ENCODE data around the gene SCPEP1.

DNA sequence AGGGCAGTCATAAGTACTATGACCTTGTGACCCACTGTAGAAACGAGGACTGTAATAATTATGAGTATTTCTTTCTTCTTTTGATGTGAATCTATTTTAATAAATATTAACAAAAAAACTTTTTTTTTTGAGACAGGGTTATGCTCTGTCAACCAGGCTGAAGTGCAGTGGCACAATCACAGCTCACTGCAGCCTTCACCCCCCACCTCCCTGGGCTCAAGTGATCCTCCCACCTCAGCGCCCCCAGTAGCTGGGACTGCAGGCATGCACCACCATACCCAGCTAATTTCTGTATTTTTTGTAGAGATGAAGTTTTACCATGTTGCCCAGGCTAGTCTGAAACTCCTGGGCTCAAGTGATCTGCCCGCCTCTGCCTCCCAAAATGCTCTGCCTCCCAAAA, 32.6 kb downstream of the SCPEP1 start:
- TF ChIP-seq, protein P1, sequence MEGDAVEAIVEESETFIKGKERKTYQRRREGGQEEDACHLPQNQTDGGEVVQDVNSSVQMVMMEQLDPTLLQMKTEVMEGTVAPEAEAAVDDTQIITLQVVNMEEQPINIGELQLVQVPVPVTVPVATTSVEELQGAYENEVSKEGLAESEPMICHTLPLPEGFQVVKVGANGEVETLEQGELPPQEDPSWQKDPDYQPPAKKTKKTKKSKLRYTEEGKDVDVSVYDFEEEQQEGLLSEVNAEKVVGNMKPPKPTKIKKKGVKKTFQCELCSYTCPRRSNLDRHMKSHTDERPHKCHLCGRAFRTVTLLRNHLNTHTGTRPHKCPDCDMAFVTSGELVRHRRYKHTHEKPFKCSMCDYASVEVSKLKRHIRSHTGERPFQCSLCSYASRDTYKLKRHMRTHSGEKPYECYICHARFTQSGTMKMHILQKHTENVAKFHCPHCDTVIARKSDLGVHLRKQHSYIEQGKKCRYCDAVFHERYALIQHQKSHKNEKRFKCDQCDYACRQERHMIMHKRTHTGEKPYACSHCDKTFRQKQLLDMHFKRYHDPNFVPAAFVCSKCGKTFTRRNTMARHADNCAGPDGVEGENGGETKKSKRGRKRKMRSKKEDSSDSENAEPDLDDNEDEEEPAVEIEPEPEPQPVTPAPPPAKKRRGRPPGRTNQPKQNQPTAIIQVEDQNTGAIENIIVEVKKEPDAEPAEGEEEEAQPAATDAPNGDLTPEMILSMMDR (IDR thresholded peaks at IDR 0.05): no peak
- TF ChIP-seq POLR2A (IDR thresholded peaks at IDR 0.05): no peak
- no peak for TF ChIP-seq EP300 (IDR thresholded peaks at IDR 0.05; ENCODE audit: low read depth)
- no peak for TF ChIP-seq POLR2AphosphoS5 (IDR thresholded peaks at IDR 0.05)

Measured in transverse colon (tissue), 4 donors.